Osteocyte (in vitro differentiated cells): ENCODE measurements around the gene CDK16. TPM values are rescaled to one million over a fixed set of nuclear protein-coding genes. Genes with fewer than 3 reads are reported as not detected.
"Not testable (repeated sequence)": the region's sequence is repeated elsewhere in the genome, so short reads cannot be mapped to it uniquely, and the experiment has no call there.

ENCODE experiments used
- DNase-seq: peaks from one replicate; pipeline ENCODE4 v3.0.0; 2021; ENCODE audit warnings: mixed read lengths; ENCODE audit not compliant: unreplicated experiment; ENCODE audit errors: extremely low spot score
- H3K27ac Mint-ChIP-seq: one replicate; pipeline ENCODE4 v1.8.0; 2021; ENCODE audit warnings: mild to moderate bottlenecking, mixed read lengths; ENCODE audit not compliant: unreplicated experiment
- H3K27me3 Mint-ChIP-seq: one replicate; pipeline ENCODE4 v1.8.0; 2021; ENCODE audit warnings: mixed read lengths; ENCODE audit not compliant: unreplicated experiment
- H3K36me3 Mint-ChIP-seq: one replicate; pipeline ENCODE4 v1.8.0; 2021; ENCODE audit warnings: mixed read lengths; ENCODE audit not compliant: unreplicated experiment
- H3K4me1 Mint-ChIP-seq: one replicate; pipeline ENCODE4 v1.8.0; 2021; ENCODE audit warnings: mixed read lengths; ENCODE audit not compliant: unreplicated experiment
- H3K4me3 Mint-ChIP-seq: one replicate; pipeline ENCODE4 v1.8.0; 2021; ENCODE audit warnings: mild to moderate bottlenecking, moderate library complexity, mixed read lengths; ENCODE audit not compliant: unreplicated experiment
- H3K9me3 Mint-ChIP-seq: one replicate; pipeline ENCODE4 v1.8.0; 2021; ENCODE audit warnings: mixed read lengths; ENCODE audit not compliant: unreplicated experiment
- CTCF ChIP-seq: fragments of 200-600 bp; sonication (generic); IDR thresholded peaks from 2 replicates; pipeline ENCODE4 v1.5.0; 2021; ENCODE audit warnings: antibody characterized with exemption, mild to moderate bottlenecking, moderate library complexity
- total RNA-seq: library from RNA; stranded (reverse); gene quantifications from 2 replicates; pipeline ENCODE4 v1.2.1, GENCODE V29; 2021

Gene CDK16
- total RNA-seq, 1 donor from 2014 or later, result 174 TPM

GRCh38 chrX:47245156-47245555 is 26.7 kb downstream of the CDK16 start:
- no peak overlapping the region for H3K4me3 Mint-ChIP-seq
- H3K9me3 Mint-ChIP-seq, result no peaks in the 10 kb centered on the region
- no peak for TF ChIP-seq CTCF
- no peaks in the 10 kb centered on the region for H3K27me3 Mint-ChIP-seq
- H3K27ac Mint-ChIP-seq, result no peak overlapping the region
- no peaks in the 10 kb centered on the region for H3K4me1 Mint-ChIP-seq
- peaks cover 57% of the 10 kb centered on the region for H3K36me3 Mint-ChIP-seq
- no peak for DNase-seq

- Mint-ChIP-seq H3K4me3 (no peak overlapping the region), H3K36me3 (peaks cover 40% of the 10 kb centered on the region), H3K27ac (no peak overlapping the region), H3K27me3 (no peaks in the 10 kb centered on the region), H3K9me3 (no peaks in the 10 kb centered on the region), H3K4me1 (no peaks in the 10 kb centered on the region)
- DNase-seq, result no peak
- no peak for TF ChIP-seq CTCF
Measured at GRCh38 chrX:47247206-47247998, 28.9 kb downstream of the CDK16 start.

GRCh38 chrX:47247999-47248320 is 29.5 kb downstream of the CDK16 start:
- DNase-seq, result no peak
- Mint-ChIP-seq H3K4me3 (no peak overlapping the region), H3K9me3 (no peaks in the 10 kb centered on the region), H3K36me3 (peaks cover 38% of the 10 kb centered on the region), H3K4me1 (no peaks in the 10 kb centered on the region), H3K27me3 (no peaks in the 10 kb centered on the region), H3K27ac (no peak overlapping the region)
- TF ChIP-seq CTCF, result no peak

GRCh38 chrX:47248576-47248975 is 30.1 kb downstream of the CDK16 start:
- H3K4me3 Mint-ChIP-seq, result no peak overlapping the region
- no peaks in the 10 kb centered on the region for H3K4me1 Mint-ChIP-seq
- no peak overlapping the region for H3K27ac Mint-ChIP-seq
- no peak for TF ChIP-seq CTCF
- peaks cover 36% of the 10 kb centered on the region for H3K36me3 Mint-ChIP-seq
- no peak for DNase-seq
- H3K9me3 Mint-ChIP-seq, result no peaks in the 10 kb centered on the region
- H3K27me3 Mint-ChIP-seq, result no peaks in the 10 kb centered on the region

GRCh38 chrX:47250017-47250347 is 31.5 kb downstream of the CDK16 start:
- H3K36me3 Mint-ChIP-seq, result peaks cover 24% of the 10 kb centered on the region
- DNase-seq, result no peak
- H3K9me3 Mint-ChIP-seq, result peaks cover 8% of the 10 kb centered on the region
- H3K27me3 Mint-ChIP-seq, result no peaks in the 10 kb centered on the region
- TF ChIP-seq CTCF, result no peak
- H3K27ac Mint-ChIP-seq, result no peak overlapping the region
- no peaks in the 10 kb centered on the region for H3K4me1 Mint-ChIP-seq
- no peak overlapping the region for H3K4me3 Mint-ChIP-seq

- DNase-seq, H3K4me3 Mint-ChIP-seq, H3K36me3 Mint-ChIP-seq, H3K27me3 Mint-ChIP-seq, H3K27ac Mint-ChIP-seq, H3K9me3 Mint-ChIP-seq, H3K4me1 Mint-ChIP-seq: not testable (repeated sequence)
Measured at GRCh38 chrX:47257620-47258019, 39.1 kb downstream of the CDK16 start.
